Forelimb muscle (tissue), 1 donor: ENCODE data around the gene STUB1. TPM values are rescaled to one million over a fixed set of nuclear protein-coding genes. Genes with fewer than 3 reads are reported as not detected.

ENCODE experiments used
- DNase-seq: peaks from one replicate; pipeline ENCODE4 v3.0.0-alpha.2; 2013; ENCODE audit warnings: low read depth
- polyA plus RNA-seq: library from polyadenylated mRNA; unstranded; fragments of 120-200 nt; gene quantifications from one replicate; pipeline ENCODE4 v1.2.1, GENCODE V29; 2013; ENCODE audit not compliant: insufficient read length

The STUB1 gene
- polyA plus RNA-seq, 1 donor = 88.0 TPM

DNA sequence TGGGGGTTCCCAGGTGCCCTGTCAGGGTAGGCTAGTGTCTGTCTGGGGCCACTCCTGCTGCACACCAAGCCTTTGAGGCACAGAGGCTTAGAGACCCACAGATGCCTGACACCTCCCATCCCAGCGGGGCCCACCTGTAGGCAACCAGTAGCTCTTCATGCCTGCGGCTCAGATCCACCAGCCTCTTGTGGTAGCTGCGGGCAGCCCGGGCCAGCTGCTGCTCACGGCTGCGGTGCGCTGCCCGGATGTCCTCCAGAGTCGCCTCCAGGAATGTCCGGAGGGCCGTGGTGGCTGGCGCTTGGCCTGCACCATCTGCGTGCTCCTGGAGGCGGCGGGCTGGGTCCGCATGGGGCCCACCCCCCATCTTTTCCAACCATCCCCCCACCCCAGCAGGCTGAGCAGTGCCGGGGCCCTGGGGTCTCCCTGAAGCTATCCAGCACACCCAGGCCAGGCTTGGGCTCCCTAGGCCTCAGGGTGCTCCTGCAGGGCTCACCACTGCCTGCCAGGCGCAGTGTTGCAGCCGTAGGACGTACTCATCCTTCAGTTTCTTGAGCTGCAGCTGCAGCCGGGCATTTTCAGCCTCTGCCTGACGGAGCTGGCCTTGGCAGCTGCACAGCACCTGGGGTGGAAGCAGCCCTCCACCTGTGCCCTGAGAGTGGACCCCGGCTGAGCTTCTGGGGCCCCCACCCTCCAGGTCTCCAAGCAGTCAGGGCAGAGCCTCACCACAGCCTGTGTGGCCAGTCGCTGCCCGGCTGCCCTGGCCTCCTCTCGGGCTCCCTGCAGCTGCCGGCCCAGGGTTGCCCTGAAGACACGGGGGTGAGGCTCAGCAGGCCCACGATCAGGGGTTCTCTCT lies 44.2 kb downstream of the STUB1 start:
- DNase-seq = no peak

DNA sequence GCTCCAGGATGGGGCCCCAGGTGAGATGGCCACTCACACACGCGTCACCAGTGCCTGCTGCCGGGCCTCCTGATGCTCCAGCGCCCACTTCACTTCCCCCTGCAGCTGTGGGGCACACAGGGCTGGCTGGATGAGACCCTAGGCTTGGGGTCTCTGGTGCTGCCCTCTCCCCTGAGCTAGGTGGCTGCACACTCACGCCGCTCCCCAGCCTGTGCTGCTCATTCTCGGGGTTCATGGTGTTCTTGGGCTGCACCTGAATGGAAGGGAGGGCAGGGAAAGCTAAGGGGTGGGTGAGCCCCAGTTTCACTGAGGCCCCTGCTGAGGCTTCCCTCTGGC lies 44.8 kb downstream of the STUB1 start:
- DNase-seq = no peak

DNA sequence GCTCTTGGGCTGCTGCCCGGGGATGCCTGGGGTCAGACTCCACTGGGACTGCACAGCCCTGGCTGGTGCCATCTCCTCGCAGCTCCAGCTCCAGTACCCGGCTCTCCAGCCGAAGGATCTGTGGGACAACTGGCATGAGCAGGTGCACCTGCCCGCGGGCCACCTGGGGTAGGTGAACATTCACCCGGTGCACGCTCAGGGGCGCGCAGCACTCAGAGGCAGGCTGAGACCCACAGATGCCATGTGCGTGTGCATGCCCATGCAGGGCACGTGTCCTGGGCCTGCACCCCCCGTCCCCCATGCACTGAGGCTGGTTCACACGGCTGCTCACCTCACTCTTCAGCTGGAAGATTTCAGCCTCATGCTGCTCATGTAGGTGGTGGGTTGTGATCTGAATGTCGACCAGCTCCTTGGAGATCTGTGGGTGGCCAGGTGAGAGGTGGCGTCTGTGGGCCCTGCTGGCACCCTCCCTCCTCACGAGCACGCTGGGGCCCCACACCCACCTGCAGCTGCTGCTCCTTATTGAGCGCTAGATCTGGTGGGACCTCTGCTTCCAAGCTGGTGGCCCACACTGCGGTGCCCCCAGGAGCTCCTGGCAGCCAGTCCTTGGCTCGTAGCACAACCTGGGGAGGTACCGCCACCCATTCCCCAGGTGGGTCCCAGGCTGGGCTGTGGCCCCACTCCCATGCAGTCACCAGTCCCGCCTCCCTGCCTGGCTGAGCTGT lies 45.4 kb downstream of the STUB1 start:
- no peak for DNase-seq

DNA sequence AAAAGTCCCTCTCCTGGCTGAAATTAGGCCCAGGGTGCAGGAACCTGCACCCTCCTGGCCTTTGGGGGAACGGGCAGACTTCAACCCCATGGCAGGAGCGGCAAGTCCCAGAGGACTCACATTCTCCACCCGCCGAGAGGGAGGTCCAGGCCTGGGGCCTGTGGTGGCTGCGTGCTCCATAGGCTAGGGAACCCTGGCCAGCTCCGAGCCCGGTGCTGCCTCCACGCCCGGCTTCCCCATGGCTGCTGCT lies 45.9 kb downstream of the STUB1 start:
- DNase-seq = no peak

DNA sequence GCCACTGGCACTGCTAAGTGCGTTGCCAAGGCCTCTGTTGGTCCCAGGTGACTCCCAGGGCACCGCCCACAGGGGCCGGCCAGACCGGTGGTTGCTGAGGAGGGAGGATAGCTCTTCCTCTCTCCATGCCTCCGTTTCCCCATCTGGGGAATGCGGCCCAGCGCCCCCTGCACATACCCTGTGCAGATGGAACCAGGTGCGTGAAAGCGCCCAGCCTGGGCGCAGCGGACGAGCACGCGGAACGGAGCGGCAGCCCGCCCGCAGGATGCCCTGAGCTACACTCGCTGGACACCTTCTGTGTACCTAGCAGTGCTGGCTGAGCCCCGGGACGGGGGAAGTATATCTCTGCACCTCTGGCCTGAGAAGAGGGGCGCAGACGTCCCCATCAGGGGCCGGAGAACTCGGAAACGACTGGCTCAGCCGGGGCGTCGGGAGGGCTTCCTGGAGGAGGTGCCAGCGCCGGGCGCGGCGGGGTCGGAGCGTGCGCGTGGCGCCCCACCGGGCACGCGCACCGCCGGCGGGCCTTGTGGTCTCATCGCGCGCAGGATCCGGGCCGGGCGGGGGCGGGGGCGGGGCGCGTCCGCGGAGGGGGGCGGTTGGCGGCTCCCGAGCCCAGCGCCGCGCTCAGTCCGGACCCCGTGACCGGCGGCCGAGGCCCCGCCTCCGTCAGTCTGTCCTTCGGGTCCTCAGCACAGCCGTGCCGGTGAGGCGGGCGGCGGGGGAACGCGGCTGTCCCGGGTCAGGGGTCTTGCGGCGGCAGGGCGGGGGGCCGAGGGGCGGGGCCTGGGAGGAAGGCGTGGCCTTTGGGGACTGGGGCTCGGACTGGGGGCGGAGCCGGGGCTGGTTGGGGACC lies 46.5 kb downstream of the STUB1 start, which contains the start of the genes CCDC78 and HAGHL:
CCDC78 (minus strand) TSS at position 6 of the 853 bp plus-strand sequence. CDS start 76 bp downstream, outside the sequence.
HAGHL (plus strand) TSS at position 669 of the 853 bp plus-strand sequence. CDS start 404 bp downstream, outside the sequence.
- no peak for DNase-seq

DNA sequence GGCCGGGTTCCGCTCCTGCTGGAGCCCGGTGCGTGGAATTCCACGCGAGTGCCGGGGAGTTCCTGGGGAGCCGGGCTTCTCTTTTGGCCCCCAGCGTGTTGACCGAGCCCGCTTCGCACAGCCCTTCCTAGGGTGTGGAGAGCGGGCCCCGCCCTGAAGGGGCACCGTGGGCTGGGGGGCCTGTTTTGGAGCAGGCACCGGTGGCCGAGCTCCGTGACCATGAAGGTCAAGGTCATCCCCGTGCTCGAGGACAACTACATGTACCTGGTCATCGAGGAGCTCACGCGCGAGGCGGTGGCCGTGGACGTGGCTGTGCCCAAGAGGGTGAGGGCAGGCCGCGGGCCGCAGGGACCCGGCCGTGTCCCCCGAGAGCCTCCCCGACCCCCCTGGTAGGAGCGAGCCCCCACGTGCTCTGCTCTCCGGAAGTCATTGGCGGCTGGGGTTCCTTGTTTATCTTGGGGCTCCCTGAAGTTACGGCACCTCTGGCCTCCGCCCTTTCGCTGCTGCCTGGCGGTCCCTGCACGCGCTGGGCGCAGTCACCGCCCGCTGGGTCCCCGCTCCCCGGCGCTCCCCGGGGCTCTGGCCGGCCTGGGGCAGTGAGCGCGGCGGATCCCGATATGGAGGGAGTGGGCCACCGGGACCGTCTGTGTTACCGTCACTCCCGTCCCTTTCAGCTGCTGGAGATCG lies 47.2 kb downstream of the STUB1 start:
- no peak for DNase-seq

DNA sequence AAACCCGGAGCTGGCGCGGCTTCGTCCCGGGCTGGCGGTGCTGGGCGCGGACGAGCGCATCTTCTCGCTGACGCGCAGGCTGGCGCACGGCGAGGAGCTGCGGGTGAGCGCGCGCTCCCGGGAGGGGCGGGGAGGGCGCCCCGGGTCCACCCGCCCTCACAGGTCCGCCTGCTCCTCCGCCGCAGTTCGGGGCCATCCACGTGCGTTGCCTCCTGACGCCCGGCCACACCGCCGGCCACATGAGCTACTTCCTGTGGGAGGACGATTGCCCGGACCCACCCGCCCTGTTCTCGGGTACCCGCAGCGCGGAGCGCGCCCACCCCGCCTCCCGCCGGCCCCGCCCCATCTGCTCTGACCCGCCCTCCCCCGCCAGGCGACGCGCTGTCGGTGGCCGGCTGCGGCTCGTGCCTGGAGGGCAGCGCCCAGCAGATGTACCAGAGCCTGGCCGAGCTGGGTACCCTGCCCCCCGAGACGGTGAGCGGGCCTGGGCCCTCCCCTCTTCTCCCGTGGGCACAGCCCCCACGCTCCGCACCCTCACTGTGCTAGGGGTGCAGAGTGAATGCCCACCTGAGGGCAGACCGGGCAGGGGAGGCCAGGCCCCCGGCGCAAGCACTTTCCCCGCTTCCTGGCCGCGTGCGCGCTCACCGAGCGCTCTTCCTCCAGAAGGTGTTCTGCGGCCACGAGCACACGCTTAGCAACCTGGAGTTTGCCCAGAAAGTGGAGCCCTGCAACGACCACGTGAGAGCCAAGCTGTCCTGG lies 48.1 kb downstream of the STUB1 start:
- no peak for DNase-seq

DNA sequence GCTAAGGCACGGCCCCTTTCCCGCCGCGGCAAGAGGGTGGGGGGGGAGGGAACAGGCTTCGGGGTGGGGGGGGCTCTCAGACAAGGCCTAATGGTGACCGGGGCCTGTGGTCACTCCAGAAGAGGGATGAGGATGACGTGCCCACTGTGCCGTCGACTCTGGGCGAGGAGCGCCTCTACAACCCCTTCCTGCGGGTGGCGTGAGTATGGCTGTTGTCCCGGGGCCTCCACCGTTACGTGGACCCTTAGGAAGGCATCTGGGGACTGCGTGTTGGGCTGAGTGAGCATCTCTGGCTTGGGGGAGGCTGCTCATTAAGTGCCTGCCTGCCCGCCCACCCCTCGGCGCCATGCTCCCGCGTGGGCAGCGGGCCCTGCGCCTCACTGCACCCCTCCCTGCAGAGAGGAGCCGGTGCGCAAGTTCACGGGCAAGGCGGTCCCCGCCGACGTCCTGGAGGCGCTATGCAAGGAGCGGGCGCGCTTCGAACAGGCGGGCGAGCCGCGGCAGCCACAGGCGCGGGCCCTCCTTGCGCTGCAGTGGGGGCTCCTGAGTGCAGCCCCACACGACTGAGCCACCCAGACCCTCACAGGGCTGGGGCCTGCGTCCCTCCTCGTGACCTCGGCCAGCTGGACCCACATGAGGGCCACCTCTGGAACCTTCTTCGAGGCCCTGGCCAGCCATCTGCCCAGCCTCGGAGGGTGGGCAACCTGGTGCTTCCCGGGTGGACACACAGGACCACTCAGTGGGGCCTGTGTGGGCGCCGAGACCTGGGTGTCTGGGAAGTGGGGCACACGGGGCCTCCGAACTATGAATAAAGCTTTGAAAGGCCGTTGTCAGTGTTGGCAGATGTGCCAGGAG lies 48.9 kb downstream of the STUB1 start:
- DNase-seq = no peak

DNA sequence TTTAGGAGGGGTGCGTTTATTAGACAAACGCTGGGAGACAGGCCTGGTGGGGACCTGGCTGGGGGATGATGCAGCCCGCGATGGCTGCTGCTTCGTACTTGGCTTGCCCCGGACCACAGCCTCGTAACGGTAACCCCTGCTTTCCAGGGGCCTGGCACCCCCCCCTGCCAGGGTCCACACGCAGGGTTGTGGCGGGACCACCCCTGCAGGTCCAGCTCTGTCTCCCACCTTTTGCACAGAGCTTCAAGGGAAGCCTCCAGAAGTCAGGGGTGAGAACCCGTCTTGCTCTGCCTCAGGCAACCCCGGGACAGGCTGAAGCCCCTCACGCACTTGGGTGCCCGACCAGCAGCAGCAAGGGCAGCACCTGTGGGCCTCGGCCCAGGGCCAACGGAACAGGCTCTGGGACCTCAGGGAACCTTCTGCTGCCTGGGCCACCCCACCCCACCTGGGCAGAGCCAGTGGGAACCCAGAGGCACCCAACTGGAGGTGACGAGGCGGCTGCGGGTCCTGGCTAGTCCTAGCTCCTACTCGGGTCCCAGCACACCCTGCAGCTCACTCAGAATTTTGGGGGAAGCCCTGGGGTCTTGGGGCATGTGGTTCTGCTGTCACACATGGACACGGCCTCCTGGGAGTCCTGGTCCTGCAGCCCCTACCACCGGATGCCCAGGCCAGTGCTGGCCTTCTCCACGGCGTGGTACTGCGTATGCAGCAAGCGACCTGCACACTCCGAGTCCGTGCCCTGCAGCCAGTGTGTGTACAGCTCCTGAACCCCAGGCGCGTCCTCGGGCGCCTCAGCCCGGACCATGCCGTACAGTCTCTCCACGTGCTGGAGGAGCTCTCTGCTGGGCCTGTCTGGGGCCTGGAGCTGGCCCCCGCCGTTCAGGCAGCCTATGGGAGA lies 49.8 kb downstream of the STUB1 start:
- DNase-seq = no peak

DNA sequence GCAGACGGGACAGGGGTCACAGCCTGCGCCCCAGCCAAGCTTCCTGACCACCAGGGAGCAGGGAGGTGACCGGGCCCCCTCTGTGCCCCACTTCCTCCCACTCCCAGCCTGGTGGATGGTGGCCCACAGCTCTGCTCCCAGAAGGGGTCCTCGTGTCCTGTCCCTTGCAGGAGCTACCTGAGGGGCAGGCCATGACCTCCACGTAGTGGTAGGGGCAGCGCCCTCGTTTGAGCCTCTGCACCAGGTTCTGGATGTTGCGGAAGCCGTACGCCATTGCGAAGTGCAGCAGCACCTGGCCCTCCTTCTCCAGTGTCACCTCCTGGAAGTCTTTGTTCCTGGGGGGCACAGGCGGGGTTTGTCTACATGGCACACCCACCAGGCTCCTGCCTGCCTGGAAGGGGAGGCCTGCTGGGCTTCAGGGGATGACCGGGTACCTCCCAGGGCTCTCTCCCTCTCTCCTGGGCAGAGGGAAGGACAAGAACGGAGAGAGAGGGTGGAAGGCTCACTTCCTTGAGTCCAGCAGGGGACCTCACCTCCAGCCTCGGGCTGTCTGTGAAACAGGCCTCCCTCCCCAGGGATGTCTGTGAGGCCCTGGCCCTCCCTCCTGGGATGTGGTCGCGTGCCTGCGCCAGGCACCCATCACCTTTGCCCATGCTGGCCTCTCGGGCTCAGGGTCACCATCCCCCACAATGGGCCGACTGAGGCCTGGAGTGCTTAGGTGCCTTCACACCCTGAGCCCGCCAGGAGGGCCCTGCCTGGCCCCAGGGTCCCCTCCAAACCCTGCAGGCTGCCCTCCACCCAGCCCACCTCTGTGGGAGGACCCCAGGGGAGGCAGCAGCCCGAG lies 50.7 kb downstream of the STUB1 start:
- no peak for DNase-seq

DNA sequence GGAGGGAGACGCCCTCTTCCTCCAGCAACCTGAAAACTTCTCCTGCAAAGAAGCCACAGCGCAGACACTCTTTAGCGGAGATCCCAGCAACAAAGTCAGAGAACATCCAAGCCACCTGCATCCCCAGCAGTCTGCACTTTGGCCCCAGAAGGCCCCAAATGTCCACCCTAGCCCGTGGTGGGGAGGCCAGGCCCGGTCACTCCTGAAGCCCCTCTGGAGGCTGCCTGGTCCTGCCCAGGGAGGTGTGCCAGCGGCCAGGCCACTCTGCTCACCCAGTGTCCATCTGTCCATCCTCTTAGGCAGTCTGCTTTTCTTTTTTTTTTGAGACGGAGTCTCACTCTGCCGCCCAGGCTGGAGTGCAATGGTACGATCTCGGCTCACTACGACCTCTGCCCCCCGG lies 52.1 kb downstream of the STUB1 start:
- DNase-seq = no peak

Other genes with a start within 250 kb of the STUB1 start
- 24.6 TPM for gene CAPN15, start 152.7 kb upstream of the STUB1 start, polyA plus RNA-seq
- 0.14 TPM for gene PRR35, start 120.0 kb upstream of the STUB1 start, polyA plus RNA-seq
- 0.99 TPM for gene NHLRC4, start 113.4 kb upstream of the STUB1 start, polyA plus RNA-seq
- gene PIGQ, start 110.4 kb upstream of the STUB1 start, polyA plus RNA-seq = 16.1 TPM
- gene RAB40C, start 90.3 kb upstream of the STUB1 start, polyA plus RNA-seq = 12.6 TPM
- gene WFIKKN1, start 49.4 kb upstream of the STUB1 start, polyA plus RNA-seq = 0.76 TPM
- 36.6 TPM for gene METTL26, start 44.1 kb upstream of the STUB1 start, polyA plus RNA-seq
- gene MCRIP2, start 38.6 kb upstream of the STUB1 start, polyA plus RNA-seq = 14.5 TPM
- 17.9 TPM for gene WDR90, start 31.0 kb upstream of the STUB1 start, polyA plus RNA-seq
- gene RHOT2, start 12.3 kb upstream of the STUB1 start, polyA plus RNA-seq = 58.3 TPM
- gene RHBDL1, start 4.7 kb upstream of the STUB1 start, polyA plus RNA-seq = 1.8 TPM
- 35.1 TPM for gene JMJD8, start 3.9 kb downstream of the STUB1 start, polyA plus RNA-seq
- 7.1 TPM for gene WDR24, start 10.0 kb downstream of the STUB1 start, polyA plus RNA-seq
- 0.34 TPM for gene FBXL16, start 25.4 kb downstream of the STUB1 start, polyA plus RNA-seq
- gene METRN, start 34.7 kb downstream of the STUB1 start, polyA plus RNA-seq = 26.1 TPM
- 15.4 TPM for gene ANTKMT, start 40.7 kb downstream of the STUB1 start, polyA plus RNA-seq
- gene CCDC78, start 46.0 kb downstream of the STUB1 start, polyA plus RNA-seq = 1.5 TPM
- gene HAGHL, start 46.7 kb downstream of the STUB1 start, polyA plus RNA-seq = 3.2 TPM
- 18.0 TPM for gene CIAO3, start 60.6 kb downstream of the STUB1 start, polyA plus RNA-seq
- gene MSLN, start 80.3 kb downstream of the STUB1 start, polyA plus RNA-seq = 0.34 TPM
- 10.3 TPM for gene RPUSD1, start 108.0 kb downstream of the STUB1 start, polyA plus RNA-seq
- gene CHTF18, start 108.2 kb downstream of the STUB1 start, polyA plus RNA-seq = 15.4 TPM
- not detected for gene GNG13, start 120.3 kb downstream of the STUB1 start, polyA plus RNA-seq